ENCODE data around the gene UBASH3A. TPM values are rescaled to one million over a fixed set of nuclear protein-coding genes. Genes with fewer than 3 reads are reported as not detected.

The UBASH3A gene
- polyA plus RNA-seq, 1 donor (not counting 4 experiments of a cell fraction or from before 2014, with no cell fraction given), result not detected

DNA sequence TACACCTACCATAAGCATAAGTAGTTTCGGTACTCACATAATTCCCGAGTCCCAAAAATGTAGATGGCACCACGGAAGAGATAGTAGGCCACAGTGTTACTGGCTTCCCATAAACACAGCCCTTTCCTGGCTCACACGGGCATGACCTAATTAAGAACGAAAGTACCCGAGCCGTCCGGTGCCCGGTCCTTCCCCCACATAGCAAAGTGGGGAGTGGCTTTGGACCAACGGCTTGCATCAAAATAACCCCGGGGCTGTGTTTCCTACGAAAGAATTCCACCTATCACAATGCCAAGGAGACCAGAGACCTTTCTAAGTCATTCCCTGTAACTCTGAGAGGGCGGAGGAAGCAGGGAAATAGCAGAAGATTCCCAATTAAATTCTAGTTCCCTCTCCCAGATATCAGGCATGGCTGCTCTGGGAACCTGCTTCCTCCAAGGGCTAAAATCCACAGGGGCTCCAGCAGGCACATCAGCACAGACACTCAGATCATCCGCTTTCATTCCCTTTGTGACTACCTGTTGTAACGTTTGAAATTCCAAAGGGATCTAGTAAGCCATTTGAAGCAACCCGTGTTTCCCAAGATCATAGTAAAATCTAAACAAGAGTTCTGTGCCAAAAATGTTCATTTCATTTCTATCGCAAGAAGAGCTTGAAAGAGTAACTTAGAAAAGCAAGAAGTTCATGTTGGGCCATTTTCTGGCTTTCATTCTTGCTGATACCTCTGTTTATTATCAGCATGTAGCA, 7.6 kb upstream of the UBASH3A start, which contains the start of gene TMPRSS3:
Gene TMPRSS3, minus strand, starts transcription at position 148 of the 747 bp plus-strand sequence. CDS start 635 bp downstream, outside the sequence.
- H3K9me3 ChIP-seq (ENCODE audit: control insufficient read depth, low read depth, low read length), result no peaks in the 10 kb centered on the region
- H3K36me3 ChIP-seq (ENCODE audit: control insufficient read depth in 2 of 2, extremely low read depth in 1 of 2, insufficient read depth in 2 of 2, low read length in 2 of 2), result no peaks in the 10 kb centered on the region
- H3K9ac ChIP-seq (ENCODE audit: control insufficient read depth, extremely low read depth, insufficient read depth, low read length), result no peak within 1 kb of the TSS
- no peak for DNase-seq (ENCODE audit: low read depth, low spot score)
- H3K4me1 ChIP-seq (ENCODE audit: control insufficient read depth, extremely low read depth, insufficient read depth, low read length), result peaks cover 6% of the 10 kb centered on the region
- H2AFZ ChIP-seq (ENCODE audit: control insufficient read depth, low read length), result peak within 1 kb of the TSS; percentile 30
- peak within 1 kb of the TSS; percentile 66 for H3K4me2 ChIP-seq (ENCODE audit: control insufficient read depth, extremely low read depth, insufficient read depth, low read depth, low read length)
- peak within 1 kb of the TSS in 1 of 3 experiments; percentile 4 for H3K4me3 ChIP-seq (ENCODE audit: control insufficient read depth in 2 of 3, extremely low read depth in 1 of 3, insufficient read depth in 2 of 3, low read depth in 1 of 3, low read length in 3 of 3)
- H3K27ac ChIP-seq (ENCODE audit: control insufficient read depth, insufficient read depth, low read length), result no peak within 1 kb of the TSS
- H4K20me1 ChIP-seq (ENCODE audit: control insufficient read depth, extremely low read depth, insufficient read depth, low read length), result no peaks in the 10 kb centered on the region
- H3K79me2 ChIP-seq (ENCODE audit: control insufficient read depth, insufficient read depth, low read length), result no peaks in the 10 kb centered on the region
- TF ChIP-seq, protein P1, sequence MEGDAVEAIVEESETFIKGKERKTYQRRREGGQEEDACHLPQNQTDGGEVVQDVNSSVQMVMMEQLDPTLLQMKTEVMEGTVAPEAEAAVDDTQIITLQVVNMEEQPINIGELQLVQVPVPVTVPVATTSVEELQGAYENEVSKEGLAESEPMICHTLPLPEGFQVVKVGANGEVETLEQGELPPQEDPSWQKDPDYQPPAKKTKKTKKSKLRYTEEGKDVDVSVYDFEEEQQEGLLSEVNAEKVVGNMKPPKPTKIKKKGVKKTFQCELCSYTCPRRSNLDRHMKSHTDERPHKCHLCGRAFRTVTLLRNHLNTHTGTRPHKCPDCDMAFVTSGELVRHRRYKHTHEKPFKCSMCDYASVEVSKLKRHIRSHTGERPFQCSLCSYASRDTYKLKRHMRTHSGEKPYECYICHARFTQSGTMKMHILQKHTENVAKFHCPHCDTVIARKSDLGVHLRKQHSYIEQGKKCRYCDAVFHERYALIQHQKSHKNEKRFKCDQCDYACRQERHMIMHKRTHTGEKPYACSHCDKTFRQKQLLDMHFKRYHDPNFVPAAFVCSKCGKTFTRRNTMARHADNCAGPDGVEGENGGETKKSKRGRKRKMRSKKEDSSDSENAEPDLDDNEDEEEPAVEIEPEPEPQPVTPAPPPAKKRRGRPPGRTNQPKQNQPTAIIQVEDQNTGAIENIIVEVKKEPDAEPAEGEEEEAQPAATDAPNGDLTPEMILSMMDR (optimal IDR thresholded peaks at IDR 0.05 in 1 of 3, IDR thresholded peaks at IDR 0.05 in 1 of 3, conservative IDR thresholded peaks at IDR 0.05 in 1 of 3; ENCODE audit: extremely low read depth in 1 of 3, insufficient read depth in 2 of 3, low read length in 3 of 3), result no peak
- no peak for TF ChIP-seq EZH2 (IDR thresholded peaks at IDR 0.05; ENCODE audit: low read length)
- no peak for FAIRE-seq
- no peaks in the 10 kb centered on the region for H3K9me1 ChIP-seq (ENCODE audit: control insufficient read depth, extremely low read depth, insufficient read depth, low read length)
- H3K27me3 ChIP-seq (ENCODE audit: control insufficient read depth, extremely low read depth, insufficient read depth, low read length), result peaks cover 7% of the 10 kb centered on the region
- dilution Hi-C loops (cut with MboI; ENCODE audit: extremely low pct_ligation_motif_present, low sequenced_read_pairs), result no loop called here

DNA sequence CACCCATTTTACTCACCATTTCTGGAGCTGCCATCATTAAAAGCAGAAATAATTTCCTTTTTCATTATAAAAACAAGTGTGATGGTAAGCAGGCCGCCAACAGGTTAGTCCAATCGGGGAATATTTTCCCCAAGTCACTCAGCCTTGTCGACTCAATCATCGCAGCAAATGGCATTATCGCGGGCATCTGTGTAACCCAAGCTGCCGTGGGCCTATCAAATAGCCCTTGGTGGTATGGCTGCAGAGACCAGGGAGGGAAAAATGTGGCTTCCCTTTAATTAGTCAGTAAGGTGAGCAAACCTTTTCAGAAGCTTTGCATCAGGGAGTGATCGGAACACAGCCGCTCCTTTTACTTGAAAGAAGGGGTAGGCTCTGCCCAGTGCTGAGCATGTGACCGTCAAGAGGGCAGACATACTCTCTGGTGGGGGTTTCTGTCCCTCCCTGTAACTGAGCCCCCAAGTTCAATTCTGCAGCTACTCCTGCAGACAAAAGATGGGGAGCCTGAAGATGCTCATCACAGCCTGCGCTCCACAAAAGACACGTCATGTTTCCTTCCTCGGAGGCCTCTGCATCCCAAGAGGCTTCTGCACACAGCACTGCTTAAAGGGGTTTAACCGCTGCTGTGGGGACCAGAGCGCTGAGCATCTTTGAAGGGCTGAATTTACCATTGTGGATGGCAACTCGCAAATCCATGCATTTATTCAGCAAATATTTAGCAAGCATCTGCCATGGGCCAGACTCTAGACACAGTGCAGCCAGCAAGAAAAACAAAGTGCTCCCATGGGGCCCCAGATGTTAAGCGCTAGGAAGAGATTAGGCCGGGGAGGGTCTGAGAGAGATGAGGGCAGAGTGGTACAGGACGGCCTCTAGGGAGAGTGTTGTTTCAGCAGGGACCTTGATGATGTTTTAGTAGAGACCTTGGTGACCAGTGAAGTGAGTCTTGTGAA, 6.6 kb upstream of the UBASH3A start:
- dilution Hi-C loops (cut with MboI; ENCODE audit: extremely low pct_ligation_motif_present, low sequenced_read_pairs), result no loop called here
- H3K9ac ChIP-seq (ENCODE audit: control insufficient read depth, extremely low read depth, insufficient read depth, low read length), result no peak overlapping the region
- H3K79me2 ChIP-seq (ENCODE audit: control insufficient read depth, insufficient read depth, low read length), result no peaks in the 10 kb centered on the region
- H2AFZ ChIP-seq (ENCODE audit: control insufficient read depth, low read length), result no peak overlapping the region
- no peak overlapping the region for H3K4me2 ChIP-seq (ENCODE audit: control insufficient read depth, extremely low read depth, insufficient read depth, low read depth, low read length)
- H4K20me1 ChIP-seq (ENCODE audit: control insufficient read depth, extremely low read depth, insufficient read depth, low read length), result no peaks in the 10 kb centered on the region
- H3K4me1 ChIP-seq (ENCODE audit: control insufficient read depth, extremely low read depth, insufficient read depth, low read length), result peaks cover 6% of the 10 kb centered on the region
- FAIRE-seq, result no peak
- no peaks in the 10 kb centered on the region for H3K9me3 ChIP-seq (ENCODE audit: control insufficient read depth, low read depth, low read length)
- H3K9me1 ChIP-seq (ENCODE audit: control insufficient read depth, extremely low read depth, insufficient read depth, low read length), result no peaks in the 10 kb centered on the region
- no peak overlapping the region for H3K27ac ChIP-seq (ENCODE audit: control insufficient read depth, insufficient read depth, low read length)
- peaks cover 6% of the 10 kb centered on the region for H3K27me3 ChIP-seq (ENCODE audit: control insufficient read depth, extremely low read depth, insufficient read depth, low read length)
- TF ChIP-seq, protein P1 (optimal IDR thresholded peaks at IDR 0.05 in 1 of 3, IDR thresholded peaks at IDR 0.05 in 1 of 3, conservative IDR thresholded peaks at IDR 0.05 in 1 of 3; ENCODE audit: extremely low read depth in 1 of 3, insufficient read depth in 2 of 3, low read length in 3 of 3), result no peak
- no peak for TF ChIP-seq EZH2 (IDR thresholded peaks at IDR 0.05; ENCODE audit: low read length)
- H3K4me3 ChIP-seq (ENCODE audit: control insufficient read depth in 2 of 3, extremely low read depth in 1 of 3, insufficient read depth in 2 of 3, low read depth in 1 of 3, low read length in 3 of 3), result no peak overlapping the region
- no peak for DNase-seq (ENCODE audit: low read depth, low spot score)
- no peaks in the 10 kb centered on the region for H3K36me3 ChIP-seq (ENCODE audit: control insufficient read depth in 2 of 2, extremely low read depth in 1 of 2, insufficient read depth in 2 of 2, low read length in 2 of 2)
